ENCODE results near the gene FBXL20. TPM values are rescaled to one million over a fixed set of nuclear protein-coding genes. Genes with fewer than 3 reads are reported as not detected.

FBXL20 gene
- total RNA-seq, 4 donors from 2014 or later: 10.4 to 15.4 (median 13.1) TPM

- no peak overlapping the region for H3K4me3 ChIP-seq
- no peaks in the 10 kb centered on the region for H3K9me3 ChIP-seq
- no peaks in the 10 kb centered on the region for H3K36me3 ChIP-seq
- in situ Hi-C loops (cut with MboI; ENCODE audit: low sequenced_read_pairs in 4 of 4): no loop called here
- H3K27me3 ChIP-seq: no peaks in the 10 kb centered on the region
- no peak for ATAC-seq
- intact Hi-C loops (cut with DNase I; ENCODE audit: low total_unique reads): no loop called here
- H3K4me1 ChIP-seq: peaks cover 16 to 18% of the 10 kb centered on the region in 2 donors
- DNase-seq: no peak
- TF ChIP-seq CTCF (IDR thresholded peaks at IDR 0.05 in 4 of 5, conservative IDR thresholded peaks at IDR 0.05 in 1 of 5): no peak
- no peak for TF ChIP-seq POLR2A (IDR thresholded peaks at IDR 0.05)
- no peak overlapping the region for H3K27ac ChIP-seq
Measured at GRCh38 chr17:39332092-39332491, 69.3 kb downstream of the FBXL20 start.

GRCh38 chr17:39328815-39329214 is 72.6 kb downstream of the FBXL20 start:
- TF ChIP-seq POLR2A (IDR thresholded peaks at IDR 0.05) (no peak), CTCF (IDR thresholded peaks at IDR 0.05 in 4 of 5, conservative IDR thresholded peaks at IDR 0.05 in 1 of 5) (no peak)
- Histone ChIP-seq H3K4me1 (peaks cover 18 to 21% of the 10 kb centered on the region in 2 donors), H3K4me3 (no peak overlapping the region), H3K36me3 (no peaks in the 10 kb centered on the region), H3K27me3 (no peaks in the 10 kb centered on the region), H3K27ac (no peak overlapping the region), H3K9me3 (no peaks in the 10 kb centered on the region)
- no peak for ATAC-seq
- in situ Hi-C loops (cut with MboI; ENCODE audit: low sequenced_read_pairs in 4 of 4) (no loop called here), intact Hi-C loops (cut with DNase I; ENCODE audit: low total_unique reads) (no loop called here)
- DNase-seq: no peak

GRCh38 chr17:39327109-39327508 is 74.3 kb downstream of the FBXL20 start:
- Histone ChIP-seq H3K36me3 (no peaks in the 10 kb centered on the region), H3K27me3 (no peaks in the 10 kb centered on the region), H3K4me3 (no peak overlapping the region), H3K27ac (no peak overlapping the region), H3K9me3 (no peaks in the 10 kb centered on the region), H3K4me1 (peaks cover 13 to 20% of the 10 kb centered on the region in 2 donors)
- TF ChIP-seq CTCF (IDR thresholded peaks at IDR 0.05 in 4 of 5, conservative IDR thresholded peaks at IDR 0.05 in 1 of 5) (no peak), POLR2A (IDR thresholded peaks at IDR 0.05) (no peak)
- intact Hi-C loops (cut with DNase I; ENCODE audit: low total_unique reads) (no loop called here), in situ Hi-C loops (cut with MboI; ENCODE audit: low sequenced_read_pairs in 4 of 4) (no loop called here)
- DNase-seq: no peak
- ATAC-seq: no peak

GRCh38 chr17:39325528-39326240 is 75.7 kb downstream of the FBXL20 start:
- ATAC-seq (no peak), DNase-seq (no peak)
- H3K9me3 ChIP-seq: no peaks in the 10 kb centered on the region
- H3K4me3 ChIP-seq: no peak overlapping the region
- H3K36me3 ChIP-seq: no peaks in the 10 kb centered on the region
- TF ChIP-seq POLR2A (IDR thresholded peaks at IDR 0.05): no peak
- no peak for TF ChIP-seq CTCF (IDR thresholded peaks at IDR 0.05 in 4 of 5, conservative IDR thresholded peaks at IDR 0.05 in 1 of 5)
- in situ Hi-C loops (cut with MboI; ENCODE audit: low sequenced_read_pairs in 4 of 4): no loop called here
- H3K27ac ChIP-seq: no peak overlapping the region
- intact Hi-C loops (cut with DNase I; ENCODE audit: low total_unique reads): no loop called here
- H3K4me1 ChIP-seq: peaks cover 9 to 15% of the 10 kb centered on the region in 2 donors
- H3K27me3 ChIP-seq: no peaks in the 10 kb centered on the region

GRCh38 chr17:39318636-39319035 is 82.8 kb downstream of the FBXL20 start:
- in situ Hi-C loops (cut with MboI; ENCODE audit: low sequenced_read_pairs in 4 of 4) (no loop called here), intact Hi-C loops (cut with DNase I; ENCODE audit: low total_unique reads) (no loop called here)
- H3K4me3 ChIP-seq: no peak overlapping the region
- ATAC-seq (no peak), DNase-seq (no peak)
- H3K4me1 ChIP-seq: no peaks in the 10 kb centered on the region
- TF ChIP-seq POLR2A (IDR thresholded peaks at IDR 0.05) (no peak), CTCF (IDR thresholded peaks at IDR 0.05 in 4 of 5, conservative IDR thresholded peaks at IDR 0.05 in 1 of 5) (no peak)
- H3K27ac ChIP-seq: no peak overlapping the region
- no peaks in the 10 kb centered on the region for H3K9me3 ChIP-seq
- H3K36me3 ChIP-seq: no peaks in the 10 kb centered on the region
- no peaks in the 10 kb centered on the region for H3K27me3 ChIP-seq
